Glutamatergic neuron (in vitro differentiated cells): ENCODE measurements around the gene IFI27L2. TPM values are rescaled to one million over a fixed set of nuclear protein-coding genes. Genes with fewer than 3 reads are reported as not detected.
A peak's percentile ranks its signal among the peaks of the same experiment; 100 is the strongest.

Experiments used
- DNase-seq: peaks from one replicate; pipeline ENCODE4 v3.0.0; 2022
- H3K27ac Mint-ChIP-seq: one replicate; pipeline ENCODE4 v1.8.0; 2020; ENCODE audit warnings: mild to moderate bottlenecking, mixed read lengths, inconsistent platforms; ENCODE audit not compliant: unreplicated experiment
- H3K27me3 Mint-ChIP-seq: one replicate; pipeline ENCODE4 v1.8.0; 2020; ENCODE audit warnings: mild to moderate bottlenecking, moderate library complexity, mixed read lengths, inconsistent platforms; ENCODE audit not compliant: unreplicated experiment
- H3K36me3 Mint-ChIP-seq: one replicate; pipeline ENCODE4 v1.8.0; 2020; ENCODE audit warnings: mild to moderate bottlenecking, mixed read lengths, inconsistent platforms; ENCODE audit not compliant: unreplicated experiment
- H3K4me1 Mint-ChIP-seq: one replicate; pipeline ENCODE4 v1.8.0; 2020; ENCODE audit warnings: mild to moderate bottlenecking, low read depth, mixed read lengths, inconsistent platforms; ENCODE audit not compliant: unreplicated experiment
- H3K4me3 Mint-ChIP-seq: one replicate; pipeline ENCODE4 v1.8.0; 2020; ENCODE audit warnings: mild to moderate bottlenecking, mixed read lengths, inconsistent platforms; ENCODE audit not compliant: unreplicated experiment
- H3K9me3 Mint-ChIP-seq: one replicate; pipeline ENCODE4 v1.8.0; 2020; ENCODE audit warnings: mild to moderate bottlenecking, moderate library complexity, mixed read lengths, inconsistent platforms; ENCODE audit not compliant: unreplicated experiment
- CTCF ChIP-seq: fragments of 200-600 bp; sonication (generic); IDR thresholded peaks from one replicate; pipeline ENCODE4 v1.5.0; 2021; ENCODE audit not compliant: partially characterized antibody, unreplicated experiment
- total RNA-seq: library from RNA; stranded (reverse); fragmentation: NEBNext Ultra II Directional; extraction: Animal tissue kit (Norgen Biotek cat#: 25700); gene quantifications from one replicate; pipeline ENCODE4 v1.2.1, GENCODE V29; 2021; ENCODE audit not compliant: unreplicated experiment

IFI27L2 gene
- total RNA-seq, 1 donor from 2014 or later: 52.7 TPM

- Mint-ChIP-seq H3K4me1 (peaks cover 6% of the 10 kb centered on the region), H3K36me3 (no peaks in the 10 kb centered on the region), H3K4me3 (no peak overlapping the region), H3K27ac (no peak overlapping the region), H3K27me3 (peaks cover 4% of the 10 kb centered on the region), H3K9me3 (peaks cover 2% of the 10 kb centered on the region)
- no peak for TF ChIP-seq CTCF
- DNase-seq: no peak
Measured at GRCh38 chr14:94115631-94116030, 13.8 kb downstream of the IFI27L2 start.

- H3K27me3 Mint-ChIP-seq: peaks cover 4% of the 10 kb centered on the region
- no peaks in the 10 kb centered on the region for H3K36me3 Mint-ChIP-seq
- H3K4me3 Mint-ChIP-seq: no peak overlapping the region
- no peak for DNase-seq
- no peak for TF ChIP-seq CTCF
- no peak overlapping the region for H3K27ac Mint-ChIP-seq
- H3K9me3 Mint-ChIP-seq: peaks cover 2% of the 10 kb centered on the region
- H3K4me1 Mint-ChIP-seq: peaks cover 6% of the 10 kb centered on the region
Measured at GRCh38 chr14:94115058-94115591, 14.3 kb downstream of the IFI27L2 start.

DNA sequence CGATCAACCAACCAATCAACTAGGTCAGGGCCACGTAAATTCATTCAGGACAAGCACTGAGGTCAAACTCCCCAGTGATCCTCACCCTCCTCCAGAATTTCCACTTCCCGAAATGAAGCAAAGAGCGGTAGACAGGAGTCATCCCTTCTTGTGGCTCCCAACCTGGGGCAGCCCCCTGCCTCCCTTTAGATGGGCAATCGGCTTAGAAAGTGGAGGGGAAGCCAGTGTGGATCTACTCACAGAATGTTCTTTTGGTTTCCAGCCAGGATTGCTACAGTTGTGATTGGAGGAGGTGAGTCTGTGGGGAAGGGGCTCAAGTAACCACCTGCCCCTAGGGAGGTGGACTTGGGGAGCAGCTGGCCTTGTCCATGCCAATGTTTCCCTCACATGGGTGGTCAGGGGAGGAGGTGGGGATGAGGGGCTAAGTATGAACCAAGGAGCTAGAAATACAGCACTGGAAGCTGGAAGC is 14.8 kb downstream of the IFI27L2 start:
- H3K9me3 Mint-ChIP-seq: peaks cover 2% of the 10 kb centered on the region
- H3K4me3 Mint-ChIP-seq: peak overlapping the region; percentile 13
- no peak for DNase-seq
- peaks cover 6% of the 10 kb centered on the region for H3K4me1 Mint-ChIP-seq
- H3K27me3 Mint-ChIP-seq: peaks cover 4% of the 10 kb centered on the region
- no peak for TF ChIP-seq CTCF
- H3K36me3 Mint-ChIP-seq: no peaks in the 10 kb centered on the region
- no peak overlapping the region for H3K27ac Mint-ChIP-seq

- DNase-seq: no peak
- H3K27ac Mint-ChIP-seq: no peak overlapping the region
- no peaks in the 10 kb centered on the region for H3K36me3 Mint-ChIP-seq
- H3K27me3 Mint-ChIP-seq: peaks cover 4% of the 10 kb centered on the region
- H3K4me1 Mint-ChIP-seq: peaks cover 6% of the 10 kb centered on the region
- H3K4me3 Mint-ChIP-seq: peak overlapping the region; percentile 13
- TF ChIP-seq CTCF: no peak
- H3K9me3 Mint-ChIP-seq: peaks cover 2% of the 10 kb centered on the region
Measured at GRCh38 chr14:94113908-94114588, 15.4 kb downstream of the IFI27L2 start.

DNA sequence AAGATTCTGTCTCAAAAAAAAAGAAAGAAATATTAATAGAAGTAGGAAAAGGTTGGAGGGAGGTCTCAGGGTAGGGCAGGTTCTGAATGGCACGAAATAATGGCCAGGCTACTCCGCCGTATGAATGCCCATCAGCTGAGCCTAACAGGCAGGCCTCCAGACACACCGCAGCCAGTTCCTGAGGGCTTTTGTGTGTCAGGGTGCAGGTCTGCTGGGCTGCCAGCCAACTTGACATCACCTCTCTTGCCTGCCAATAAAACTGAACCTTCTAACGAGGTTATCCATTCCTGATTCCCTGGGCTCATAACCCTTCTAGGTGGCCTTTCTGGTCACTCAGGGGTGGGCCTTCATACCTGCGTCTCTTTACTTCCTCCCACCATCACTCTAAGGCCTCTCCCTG is 15.9 kb downstream of the IFI27L2 start:
- H3K27ac Mint-ChIP-seq: no peak overlapping the region
- H3K4me1 Mint-ChIP-seq: peaks cover 6% of the 10 kb centered on the region
- H3K4me3 Mint-ChIP-seq: no peak overlapping the region
- no peaks in the 10 kb centered on the region for H3K36me3 Mint-ChIP-seq
- TF ChIP-seq CTCF: no peak
- DNase-seq: no peak
- H3K9me3 Mint-ChIP-seq: peaks cover 2% of the 10 kb centered on the region
- peaks cover 4% of the 10 kb centered on the region for H3K27me3 Mint-ChIP-seq
